IPS DF 6.9 (cell line): Measurements from ENCODE around the gene MKLN1.
"Not testable (repeated sequence)": the region's sequence is repeated elsewhere in the genome, so short reads cannot be mapped to it uniquely, and the experiment has no call there.

Source experiments
- DNase-seq: peaks from one replicate; pipeline ENCODE4 v3.0.0-alpha.2; 2013; ENCODE audit warnings: low read depth, low spot score
- H3K27ac ChIP-seq: one replicate; pipeline ENCODE4 v1.5.1; 2013; ENCODE audit warnings: low read length, control low read depth
- H3K27me3 ChIP-seq: 2 replicates; pipeline ENCODE4 v1.6.1; 2013; ENCODE audit warnings: mild to moderate bottlenecking, low read length; ENCODE audit not compliant: control insufficient read depth, insufficient read depth
- H3K36me3 ChIP-seq: 2 replicates; pipeline ENCODE4 v1.6.1; 2013; ENCODE audit warnings: low read length; ENCODE audit not compliant: control insufficient read depth, insufficient read depth
- H3K4me1 ChIP-seq: 2 replicates; pipeline ENCODE4 v1.6.1; 2013; ENCODE audit warnings: low read length; ENCODE audit not compliant: control insufficient read depth, insufficient read depth
- H3K4me3 ChIP-seq: 2 replicates; pipeline ENCODE4 v1.5.1; 2013; ENCODE audit warnings: mild to moderate bottlenecking, low read length
- H3K9me3 ChIP-seq: 2 replicates; pipeline ENCODE4 v1.6.1; 2013; ENCODE audit warnings: low read length, inconsistent platforms; ENCODE audit not compliant: control insufficient read depth, insufficient read depth
- WGBS: extraction: QIAGEN DNeasy Blood & Tissue Kit; methylation state at CpG from one replicate; pipeline ENCODE4 v1.1.7; 2013; ENCODE audit warnings: mixed read lengths, missing lambda C conversion rate; ENCODE audit not compliant: insufficient read length, insufficient coverage; 5-methylcytosine and 5-hydroxymethylcytosine counted together

Gene MKLN1

DNA sequence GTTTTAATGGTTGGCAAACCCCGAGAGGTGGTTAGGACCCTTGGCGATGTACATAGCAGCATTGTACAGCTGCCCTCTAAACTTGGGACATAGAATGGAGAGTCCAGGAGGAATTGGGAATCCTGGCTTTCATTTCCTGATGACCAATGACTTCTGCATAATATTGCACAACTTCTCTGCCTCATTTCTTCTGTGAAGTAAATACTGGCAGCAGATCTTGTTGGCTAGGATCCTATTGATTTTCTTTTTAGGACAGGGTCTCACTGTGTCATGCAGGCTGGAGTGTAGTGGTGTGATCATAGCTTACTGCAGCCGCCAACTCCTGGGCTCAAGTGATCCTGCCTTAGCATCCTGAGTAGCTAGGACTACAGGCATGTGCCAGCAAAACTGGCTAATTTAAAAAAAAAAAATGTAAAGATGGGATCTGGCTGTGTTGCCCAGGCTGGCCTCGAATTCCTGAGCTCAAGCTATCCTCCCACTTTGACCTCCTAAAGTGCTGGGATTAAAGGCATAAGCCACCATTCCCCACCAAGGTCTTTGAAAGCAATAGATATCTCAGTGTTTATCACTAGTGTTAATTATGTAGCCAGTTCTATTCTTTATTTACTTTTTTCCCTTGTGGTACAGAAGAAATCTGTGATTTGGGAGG lies 170.7 kb downstream of the MKLN1 start:
- no peak overlapping the region for H3K27ac ChIP-seq
- no peak overlapping the region for H3K4me3 ChIP-seq
- no peaks in the 10 kb centered on the region for H3K27me3 ChIP-seq
- no CpG with 5 or more reads among the region's 4 CpGs for WGBS
- no peak for DNase-seq
- H3K9me3 ChIP-seq, result no peaks in the 10 kb centered on the region
- peaks cover 39% of the 10 kb centered on the region for H3K36me3 ChIP-seq
- no peaks in the 10 kb centered on the region for H3K4me1 ChIP-seq

DNA sequence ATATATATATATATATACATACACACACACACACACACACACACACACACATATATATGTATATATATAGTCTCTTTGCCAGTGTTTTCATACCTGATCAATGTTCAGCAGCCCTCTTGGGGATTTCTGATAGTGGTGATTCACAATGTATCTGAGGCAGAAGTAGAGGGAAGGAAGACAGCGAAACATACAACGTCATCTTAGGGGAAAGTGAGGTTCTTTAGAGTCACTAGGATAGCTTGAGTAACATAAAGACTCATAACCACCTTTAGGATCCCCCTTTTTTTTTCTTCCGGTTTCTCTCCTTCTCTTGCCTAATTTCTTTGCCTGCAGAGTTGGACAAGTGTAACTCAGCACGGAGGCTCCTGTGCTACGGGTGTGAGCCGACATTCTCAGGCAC lies 172.1 kb downstream of the MKLN1 start:
- H3K27ac ChIP-seq, result no peak overlapping the region
- H3K4me3 ChIP-seq, result no peak overlapping the region
- H3K27me3 ChIP-seq, result no peaks in the 10 kb centered on the region
- no peaks in the 10 kb centered on the region for H3K4me1 ChIP-seq
- no peak for DNase-seq
- no CpG with 5 or more reads among the region's 6 CpGs for WGBS
- H3K36me3 ChIP-seq, result peaks cover 53% of the 10 kb centered on the region
- no peaks in the 10 kb centered on the region for H3K9me3 ChIP-seq

DNA sequence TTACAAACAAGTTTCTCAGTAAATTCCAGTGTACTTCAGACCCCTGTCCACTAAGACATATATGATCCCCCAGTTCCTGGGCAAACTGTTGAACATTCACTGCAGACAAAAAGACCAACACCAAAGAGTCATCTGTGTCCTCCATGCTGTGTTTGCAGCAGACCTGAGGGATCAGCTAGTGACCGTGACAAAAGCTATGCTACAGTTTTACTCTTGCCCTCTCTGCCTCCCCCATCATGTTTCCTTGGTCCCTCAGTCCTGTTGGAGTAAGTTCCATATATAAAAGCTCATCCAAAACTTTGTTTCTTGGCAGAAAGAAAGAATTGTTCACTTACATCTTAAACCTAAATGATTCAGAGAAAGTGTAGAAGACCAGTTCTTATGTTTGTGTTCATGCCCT lies 172.7 kb downstream of the MKLN1 start:
- H3K27me3 ChIP-seq, result no peaks in the 10 kb centered on the region
- DNase-seq, result no peak
- no peaks in the 10 kb centered on the region for H3K9me3 ChIP-seq
- H3K4me3 ChIP-seq, result no peak overlapping the region
- peaks cover 58% of the 10 kb centered on the region for H3K36me3 ChIP-seq
- no peaks in the 10 kb centered on the region for H3K4me1 ChIP-seq
- WGBS, result no CpG with 5 or more reads among the region's 1 CpG
- no peak overlapping the region for H3K27ac ChIP-seq

DNA sequence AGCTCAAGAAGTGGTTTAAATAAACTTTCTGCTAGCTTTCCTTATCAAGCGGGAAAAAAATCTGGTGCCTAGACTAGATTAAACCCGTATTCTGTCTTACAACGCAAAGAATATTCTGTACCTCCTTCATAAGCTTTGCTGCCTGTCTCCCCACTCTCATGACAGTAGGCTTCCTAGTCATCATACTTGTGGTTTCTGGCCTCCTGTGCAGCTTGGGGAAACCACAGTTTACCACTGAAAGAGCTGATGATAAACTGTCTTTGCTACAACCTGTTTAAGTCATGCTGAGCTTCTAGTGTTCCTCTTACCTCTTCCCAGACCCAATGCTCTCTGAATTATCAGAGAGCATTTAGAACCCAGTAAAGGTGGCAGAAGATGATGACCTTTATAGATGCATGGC lies 173.7 kb downstream of the MKLN1 start:
- no CpG with 5 or more reads among the region's 3 CpGs for WGBS
- Histone ChIP-seq H3K36me3 (peaks cover 68% of the 10 kb centered on the region), H3K27ac (no peak overlapping the region)

DNA sequence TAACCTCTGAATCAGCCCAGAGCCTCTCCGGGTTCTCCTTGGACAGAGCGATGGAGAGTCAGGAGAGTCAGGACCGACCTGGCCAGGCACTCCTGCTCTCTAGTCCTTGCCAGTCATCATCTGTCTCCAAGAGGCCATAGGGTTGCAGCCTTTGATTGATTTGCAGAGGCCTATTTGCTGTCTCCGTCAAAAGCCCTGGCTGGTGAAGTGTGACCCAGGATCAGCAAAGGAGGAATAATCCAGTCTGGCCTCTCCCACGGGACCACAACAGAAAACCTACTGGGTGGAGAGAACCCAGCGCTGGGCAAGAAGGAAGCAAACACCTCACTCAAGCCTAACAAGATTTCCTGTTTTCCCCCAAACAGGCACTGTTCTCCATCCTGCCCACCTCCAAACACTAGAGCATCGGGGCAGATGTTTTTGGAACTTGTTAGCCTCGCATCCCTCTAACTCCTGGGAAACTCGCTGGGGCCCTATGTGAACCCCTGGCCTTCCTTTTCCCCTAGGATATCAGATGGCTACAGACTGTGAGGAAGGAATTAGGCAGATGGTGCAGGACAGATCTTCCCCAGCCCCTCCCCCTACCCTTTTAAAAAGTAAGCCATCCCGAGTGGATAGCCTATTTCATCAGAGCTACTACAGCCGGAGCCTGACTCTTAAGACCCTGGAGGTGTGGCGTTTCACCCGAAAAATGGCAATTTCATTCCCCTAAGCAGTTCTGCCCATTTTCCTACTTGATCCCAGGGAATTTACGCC lies 174.4 kb downstream of the MKLN1 start:
- no CpG with 5 or more reads among the region's 14 CpGs for WGBS
- no peaks in the 10 kb centered on the region for H3K4me1 ChIP-seq
- DNase-seq, result no peak
- no peaks in the 10 kb centered on the region for H3K9me3 ChIP-seq
- H3K27ac ChIP-seq, result no peak overlapping the region
- H3K36me3 ChIP-seq, result peaks cover 75% of the 10 kb centered on the region
- no peaks in the 10 kb centered on the region for H3K27me3 ChIP-seq
- H3K4me3 ChIP-seq, result no peak overlapping the region

More for the DNA sequence above, 173.7 kb downstream of the MKLN1 start:
- H3K27me3 ChIP-seq, result no peaks in the 10 kb centered on the region
- no peaks in the 10 kb centered on the region for H3K4me1 ChIP-seq
- DNase-seq, result no peak
- H3K9me3 ChIP-seq, result no peaks in the 10 kb centered on the region
- no peak overlapping the region for H3K4me3 ChIP-seq

DNA sequence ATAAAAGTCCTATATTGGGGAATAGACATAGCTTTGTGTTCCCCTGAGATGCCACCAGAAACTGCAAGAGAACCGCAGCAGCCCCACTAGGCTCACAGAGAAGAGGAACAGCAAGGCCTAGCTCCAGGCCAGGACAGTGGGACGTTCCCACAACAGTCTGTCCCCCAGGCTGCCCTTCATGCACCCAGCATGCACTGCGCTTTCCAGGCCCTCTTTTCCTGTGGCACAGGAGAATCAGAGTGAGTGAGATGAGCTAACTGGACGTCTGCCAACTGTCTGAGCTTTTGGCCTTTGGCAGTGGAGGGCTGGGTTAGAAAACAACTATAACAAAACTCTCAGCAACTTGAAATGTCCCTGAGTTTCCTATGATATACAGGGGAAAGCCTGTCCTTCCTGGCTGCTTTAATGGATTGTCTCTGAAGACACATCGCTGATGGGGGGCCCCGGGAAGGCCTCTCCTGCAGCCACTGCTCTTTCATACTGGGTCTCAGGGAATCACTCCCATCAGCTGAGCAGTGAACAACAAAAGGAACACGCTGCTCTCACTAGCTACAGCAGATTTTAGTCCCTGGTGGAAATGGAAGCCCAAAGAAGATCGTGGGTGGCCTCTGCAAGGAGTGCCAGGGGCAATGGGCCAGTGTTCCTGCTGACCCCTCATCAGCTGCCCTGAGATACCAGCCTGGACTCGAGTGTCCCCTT lies 175.3 kb downstream of the MKLN1 start:
- no peak for DNase-seq
- H3K4me3 ChIP-seq, result no peak overlapping the region
- H3K27ac ChIP-seq, result no peak overlapping the region
- peaks cover 82% of the 10 kb centered on the region for H3K36me3 ChIP-seq
- H3K4me1 ChIP-seq, result 0 out of 2 replicates have a peak, but pooled peaks cover under 1% of the 10 kb centered on the region
- H3K9me3 ChIP-seq, result no peaks in the 10 kb centered on the region
- H3K27me3 ChIP-seq, result no peaks in the 10 kb centered on the region
- WGBS, result no CpG with 5 or more reads among the region's 9 CpGs

DNA sequence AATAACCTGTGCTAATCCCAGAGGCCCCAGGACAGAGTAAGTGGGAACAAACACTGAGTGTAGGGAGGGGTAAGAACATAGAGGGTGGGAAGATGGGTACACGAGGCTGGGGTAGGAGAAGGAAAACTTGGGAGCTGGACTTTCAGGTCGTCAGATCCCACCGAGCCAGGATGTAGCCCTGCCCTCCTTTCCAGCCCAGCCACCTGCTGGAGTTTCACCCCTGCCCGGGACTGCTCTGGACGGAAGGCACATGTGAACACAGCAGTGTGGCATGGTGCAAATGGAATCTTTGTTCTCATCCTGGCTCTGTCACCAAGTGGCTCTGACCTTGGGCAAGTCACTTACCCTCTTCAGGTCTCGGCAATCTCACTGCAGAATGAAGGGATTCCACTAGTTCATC lies 176.0 kb downstream of the MKLN1 start:
- no peak overlapping the region for H3K27ac ChIP-seq
- no peak overlapping the region for H3K4me3 ChIP-seq
- DNase-seq, result no peak
- 0 out of 2 replicates have a peak, but pooled peaks cover 1% of the 10 kb centered on the region for H3K4me1 ChIP-seq
- no peaks in the 10 kb centered on the region for H3K27me3 ChIP-seq
- H3K9me3 ChIP-seq, result no peaks in the 10 kb centered on the region
- H3K36me3 ChIP-seq, result peaks cover 82% of the 10 kb centered on the region
- WGBS, result no CpG with 5 or more reads among the region's 6 CpGs

DNA sequence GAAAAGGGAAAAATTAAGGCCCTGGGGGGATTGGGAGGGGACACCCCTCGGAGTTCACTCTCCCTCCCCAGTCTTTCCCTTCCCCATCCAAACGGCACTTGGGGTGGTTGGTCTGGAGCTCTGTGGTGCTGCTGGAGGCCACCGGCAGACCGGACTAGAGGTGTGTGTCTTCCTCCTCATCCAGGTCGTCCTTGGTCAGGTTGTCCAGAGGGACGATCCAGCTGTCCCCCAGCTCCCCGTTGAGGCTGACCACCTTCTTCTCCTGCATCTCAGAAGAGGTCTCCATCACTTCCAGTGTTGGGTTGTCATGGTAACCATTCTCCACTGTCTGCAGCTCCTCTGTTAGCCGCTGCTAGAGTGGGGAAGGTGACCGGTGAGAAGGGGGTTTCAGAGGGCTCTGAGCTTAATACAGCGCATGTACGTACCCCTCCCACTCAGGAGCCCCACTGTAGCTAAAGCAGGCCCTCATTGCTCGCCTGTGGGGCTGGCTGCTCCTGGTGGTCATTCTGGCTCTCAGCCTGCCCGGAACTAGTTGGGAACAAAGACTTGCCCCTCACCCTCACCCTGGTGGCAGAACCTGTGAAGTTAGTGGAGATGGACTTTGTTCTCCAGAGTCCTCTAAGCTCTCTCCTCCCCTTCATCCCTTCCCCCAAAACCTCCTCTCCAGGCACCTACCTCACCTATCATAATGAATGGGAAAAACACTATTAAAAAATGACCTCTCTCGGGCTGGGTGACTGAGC lies 176.7 kb downstream of the MKLN1 start:
- Histone ChIP-seq H3K27ac (no peak overlapping the region), H3K9me3 (no peaks in the 10 kb centered on the region), H3K4me3 (no peak overlapping the region), H3K4me1 (0 out of 2 replicates have a peak, but pooled peaks cover 1% of the 10 kb centered on the region), H3K27me3 (no peaks in the 10 kb centered on the region), H3K36me3 (peaks cover 84% of the 10 kb centered on the region)
- DNase-seq, result no peak
- WGBS, result no CpG with 5 or more reads among the region's 14 CpGs

DNA sequence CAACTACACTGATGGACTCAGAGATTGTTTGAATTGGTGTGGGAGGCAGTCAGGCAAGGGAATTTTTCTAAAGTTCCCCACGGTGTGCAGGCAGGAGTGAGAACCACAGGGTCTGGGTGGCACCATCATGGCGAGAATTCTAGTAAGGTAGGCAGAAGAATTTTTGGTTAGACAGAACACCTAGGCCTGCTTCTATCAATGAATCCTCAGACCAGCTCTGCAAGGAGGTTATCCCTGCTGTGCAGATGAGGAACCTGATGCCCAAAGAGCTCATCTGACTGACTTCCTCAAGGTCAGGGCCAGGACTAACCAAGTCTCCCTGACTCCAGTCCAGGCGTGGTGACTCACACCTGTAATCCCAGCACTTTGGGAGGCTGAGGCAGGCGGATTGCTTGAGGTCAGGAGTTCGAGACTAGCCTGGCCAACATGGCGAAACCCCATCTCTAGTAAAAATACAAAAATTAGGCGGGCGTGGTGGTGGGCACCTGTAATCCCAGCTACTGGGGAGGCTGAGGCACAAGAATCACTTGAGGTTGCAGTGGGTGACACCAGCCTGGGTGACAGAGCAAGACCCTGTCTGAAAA lies 177.5 kb downstream of the MKLN1 start:
- not testable (repeated sequence) for H3K4me1 ChIP-seq, H3K4me3 ChIP-seq, H3K9me3 ChIP-seq, H3K27ac ChIP-seq, H3K27me3 ChIP-seq, DNase-seq
- H3K36me3 ChIP-seq, result peaks cover 88% of the 10 kb centered on the region
- WGBS, result no CpG with 5 or more reads among the region's 8 CpGs
